ENCODE results near the gene HES5. TPM values are rescaled to one million over a fixed set of nuclear protein-coding genes. Genes with fewer than 3 reads are reported as not detected.

HES5 gene
- total RNA-seq, 6 donors from 2014 or later: 0.31 to 1.6 (median 0.92) TPM; not detected in 2

GRCh38 chr1:2563205-2563604 is 33.1 kb upstream of the HES5 start:
- no peak for TF ChIP-seq EP300 (IDR thresholded peaks at IDR 0.05)
- no peak for TF ChIP-seq POLR2AphosphoS5 (IDR thresholded peaks at IDR 0.05)
- no peak for TF ChIP-seq CTCF (IDR thresholded peaks at IDR 0.05)
- no peak for TF ChIP-seq POLR2A (IDR thresholded peaks at IDR 0.05)
- H3K4me1 ChIP-seq: peaks cover 8 to 20% (median 10%) of the 10 kb centered on the region in 4 donors
- peaks cover 6 to 60% (median 51%) of the 10 kb centered on the region in 4 donors for H3K36me3 ChIP-seq
- H3K4me3 ChIP-seq: no peak overlapping the region
- WGBS, 2 donors: 86 to 89% methylated on average over 9 to 15 of the region's 18 CpGs
- no peaks in the 10 kb centered on the region for H3K9me3 ChIP-seq
- H3K27me3 ChIP-seq: no peaks in the 10 kb centered on the region
- no peak for ATAC-seq (ENCODE audit: low FRiP score in 2 of 2)
- no peak overlapping the region for H3K27ac ChIP-seq
- peak in 1 of 2 donors; percentile 58 for DNase-seq

- ATAC-seq (ENCODE audit: low FRiP score in 2 of 2): no peak
- H3K9me3 ChIP-seq: no peaks in the 10 kb centered on the region
- H3K36me3 ChIP-seq: peaks cover 6 to 64% (median 51%) of the 10 kb centered on the region in 4 donors
- H3K4me1 ChIP-seq: peaks cover 18 to 30% (median 20%) of the 10 kb centered on the region in 4 donors
- peak in 1 of 2 donors; percentile 56 for DNase-seq
- TF ChIP-seq POLR2AphosphoS5 (IDR thresholded peaks at IDR 0.05) (no peak), POLR2A (IDR thresholded peaks at IDR 0.05) (no peak), CTCF (IDR thresholded peaks at IDR 0.05) (peak; percentile 26 to 52 (median 36)), EP300 (IDR thresholded peaks at IDR 0.05) (no peak)
- whole genome bisulfite sequencing, 2 donors: 87 to 94% methylated on average over 5 to 24 of the region's 24 CpGs
- H3K27ac ChIP-seq: no peak overlapping the region
- H3K27me3 ChIP-seq: no peaks in the 10 kb centered on the region
- H3K4me3 ChIP-seq: no peak overlapping the region
Measured at GRCh38 chr1:2561898-2562895, 32.1 kb upstream of the HES5 start.

- 92 to 96% methylated on average over 11 of the region's 11 CpGs for WGBS, 2 donors
- no peak overlapping the region for H3K27ac ChIP-seq
- ATAC-seq (ENCODE audit: low FRiP score in 2 of 2) (no peak), DNase-seq (peak in 1 of 2 donors; percentile 51)
- H3K4me3 ChIP-seq: no peak overlapping the region
- H3K9me3 ChIP-seq: no peaks in the 10 kb centered on the region
- peaks cover 6 to 64% (median 51%) of the 10 kb centered on the region in 4 donors for H3K36me3 ChIP-seq
- TF ChIP-seq POLR2AphosphoS5 (IDR thresholded peaks at IDR 0.05) (no peak), POLR2A (IDR thresholded peaks at IDR 0.05) (no peak), EP300 (IDR thresholded peaks at IDR 0.05) (no peak)
- H3K27me3 ChIP-seq: no peaks in the 10 kb centered on the region
- peaks cover 21 to 35% (median 23%) of the 10 kb centered on the region in 4 donors for H3K4me1 ChIP-seq
Measured at GRCh38 chr1:2561446-2561845, 31.4 kb upstream of the HES5 start.

GRCh38 chr1:2560299-2561073 is 30.4 kb upstream of the HES5 start:
- Histone ChIP-seq H3K36me3 (peaks cover 6 to 64% (median 51%) of the 10 kb centered on the region in 4 donors), H3K9me3 (no peaks in the 10 kb centered on the region), H3K4me1 (peaks cover 22 to 41% (median 26%) of the 10 kb centered on the region in 4 donors), H3K27ac (peak overlapping the region in 2 of 4 donors; percentile 16 to 17), H3K4me3 (no peak overlapping the region), H3K27me3 (no peaks in the 10 kb centered on the region)
- ATAC-seq (ENCODE audit: low FRiP score in 2 of 2) (no peak), DNase-seq (peak in 1 of 2 donors; percentile 69)
- 91 to 94% methylated on average over 3 to 12 of the region's 15 CpGs for WGBS, 2 donors
- TF ChIP-seq EP300 (IDR thresholded peaks at IDR 0.05) (no peak), POLR2AphosphoS5 (IDR thresholded peaks at IDR 0.05) (no peak), CTCF (IDR thresholded peaks at IDR 0.05) (no peak), POLR2A (IDR thresholded peaks at IDR 0.05) (no peak)

Measured in upper lobe of left lung (tissue), 6 donors.